Stimulated activated CD4-positive, alpha-beta T cell treated with anti-CD3 and anti-CD28 coated beads, TNF-alpha, amount 100 ng/mL, for 24 hours (primary cell): Measurements from ENCODE around the gene LTV1.

Source experiments
- DNase-seq, 3 experiments: peaks; one replicate each; pipeline ENCODE4 v3.0.0-alpha.2; 2020; ENCODE audit warnings: low read depth in 3 of 3

The LTV1 gene

DNA sequence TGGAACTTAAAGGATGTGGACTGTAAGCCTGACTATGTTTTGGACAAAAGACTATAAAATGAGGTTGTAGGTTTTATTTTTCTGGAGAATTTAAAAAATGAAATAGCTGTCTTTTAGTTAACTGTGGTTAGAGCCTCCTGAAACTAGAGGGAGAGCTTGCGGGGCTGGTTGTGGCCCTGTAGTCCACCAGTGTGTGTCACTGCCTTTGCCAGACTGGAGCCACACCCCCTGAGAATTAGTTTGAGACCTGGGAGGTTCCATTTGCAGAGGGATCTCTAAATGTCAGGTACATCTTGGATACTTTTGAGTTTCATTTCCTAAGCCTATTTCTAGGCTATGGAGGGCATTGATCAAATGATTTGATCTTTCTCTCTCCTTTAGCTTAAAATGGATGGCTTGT lies 42.0 kb downstream of the LTV1 start:
- DNase-seq = no peak

DNA sequence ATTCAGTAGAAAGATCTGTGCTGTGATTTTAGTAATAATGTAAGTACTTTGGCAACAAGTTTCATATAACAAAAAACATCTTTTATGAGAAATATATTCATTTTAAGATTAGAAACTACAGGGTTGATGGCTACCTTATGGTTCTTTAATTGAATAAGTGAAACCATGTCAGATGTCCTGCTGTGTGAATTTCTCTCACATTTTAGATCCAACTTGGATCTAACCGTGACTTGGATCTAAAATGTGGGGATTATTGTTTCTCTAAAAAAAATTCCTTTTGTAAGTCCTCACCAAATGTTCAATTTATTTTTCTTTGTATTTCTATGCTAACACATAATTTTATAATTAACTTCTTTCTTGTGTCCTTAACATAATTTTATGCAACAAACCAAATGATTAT lies 51.5 kb downstream of the LTV1 start:
- no peak for DNase-seq

DNA sequence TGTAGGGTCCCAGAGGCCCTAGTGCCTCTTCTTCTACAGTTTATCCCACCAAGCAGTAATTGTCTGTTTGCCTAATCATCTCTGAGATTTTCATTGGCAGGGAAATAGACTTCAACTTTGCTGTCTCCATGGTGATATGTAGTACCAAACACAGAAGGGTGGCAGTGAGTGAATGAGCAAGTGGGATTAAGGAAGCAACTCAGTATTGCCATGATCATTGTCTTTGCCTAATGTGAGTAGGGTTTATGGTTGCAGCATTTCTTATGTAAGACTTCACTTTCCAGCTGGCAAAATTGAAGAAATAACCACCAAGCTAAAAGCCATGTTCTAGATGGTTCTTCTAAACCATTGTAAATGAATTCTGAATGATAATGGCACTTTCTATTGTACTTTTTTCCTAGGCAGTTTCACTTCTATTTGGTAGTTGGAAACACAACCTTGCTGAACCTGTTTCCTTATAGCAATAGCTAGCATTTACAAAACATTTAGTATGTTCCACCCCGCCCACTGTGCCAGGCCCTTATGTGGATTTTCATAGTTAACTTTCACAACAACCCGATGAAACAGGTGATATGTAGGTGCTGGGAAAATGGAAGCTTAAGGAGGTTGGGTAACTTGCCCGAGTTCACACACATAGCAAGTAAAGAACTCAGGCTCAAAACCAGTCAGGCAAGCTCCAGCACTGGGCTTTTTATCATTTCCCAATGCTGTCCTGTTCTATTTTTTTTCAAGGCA lies 53.2 kb downstream of the LTV1 start:
- DNase-seq = no peak

DNA sequence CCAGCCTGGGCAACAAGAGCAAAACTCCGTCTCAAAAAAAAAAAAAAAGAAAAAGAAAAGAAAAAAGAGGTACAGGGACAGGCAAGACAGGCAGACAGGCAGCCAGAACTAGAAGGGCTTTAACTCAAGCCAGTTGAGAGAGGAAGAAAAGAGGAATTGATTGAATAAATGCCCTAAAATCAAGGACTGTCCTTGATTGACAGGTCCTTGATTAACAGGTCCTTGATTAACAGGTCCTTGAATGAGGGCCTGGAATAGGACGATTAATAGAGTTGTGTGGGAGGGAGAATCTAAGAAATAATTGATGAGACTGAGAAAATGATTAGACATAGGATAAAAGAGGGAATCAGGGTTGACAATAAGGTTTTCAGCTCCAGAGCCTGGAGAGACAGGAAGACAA lies 57.2 kb downstream of the LTV1 start:
- no peak for DNase-seq

DNA sequence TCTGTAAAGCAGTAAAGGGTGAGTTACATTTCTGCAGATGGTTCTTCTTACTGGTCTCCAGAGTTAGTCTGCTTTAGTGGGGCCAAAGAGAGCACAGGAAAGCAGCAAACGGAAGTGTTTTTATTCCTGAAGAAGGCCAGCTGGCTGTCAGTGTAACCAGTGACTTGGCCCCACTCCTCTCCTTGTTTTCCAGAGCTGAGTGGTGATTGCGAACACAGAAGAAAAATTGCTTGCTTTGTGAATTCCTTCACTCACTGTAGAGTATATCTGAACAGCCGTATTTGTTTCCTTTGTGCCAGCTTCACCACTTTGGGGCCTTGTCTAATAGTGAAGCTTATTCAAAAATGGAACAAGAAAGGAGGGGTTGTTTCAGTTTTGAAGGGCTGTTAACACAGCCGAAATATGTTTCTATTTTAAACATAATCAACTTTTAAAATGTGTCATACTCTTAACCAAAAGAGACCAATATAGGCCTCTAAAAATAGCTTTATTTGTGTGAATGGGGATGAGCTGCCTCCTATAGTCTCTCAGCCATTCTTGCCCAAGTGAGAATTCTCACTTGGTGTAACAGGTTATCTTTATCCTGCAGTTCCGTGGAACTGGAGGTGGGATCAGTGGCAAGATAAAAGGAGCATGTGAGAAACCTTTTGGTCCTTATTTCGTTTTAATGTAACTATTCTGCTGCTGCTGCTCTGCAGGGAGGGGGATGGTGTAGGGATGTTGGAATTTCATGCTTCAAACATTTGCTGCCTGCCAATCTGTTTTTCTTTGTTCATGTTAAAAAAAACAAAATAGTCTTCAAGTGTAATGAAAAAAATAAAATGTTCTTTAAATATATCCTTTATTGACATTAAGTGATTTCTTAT lies 59.0 kb downstream of the LTV1 start:
- DNase-seq = no peak

DNA sequence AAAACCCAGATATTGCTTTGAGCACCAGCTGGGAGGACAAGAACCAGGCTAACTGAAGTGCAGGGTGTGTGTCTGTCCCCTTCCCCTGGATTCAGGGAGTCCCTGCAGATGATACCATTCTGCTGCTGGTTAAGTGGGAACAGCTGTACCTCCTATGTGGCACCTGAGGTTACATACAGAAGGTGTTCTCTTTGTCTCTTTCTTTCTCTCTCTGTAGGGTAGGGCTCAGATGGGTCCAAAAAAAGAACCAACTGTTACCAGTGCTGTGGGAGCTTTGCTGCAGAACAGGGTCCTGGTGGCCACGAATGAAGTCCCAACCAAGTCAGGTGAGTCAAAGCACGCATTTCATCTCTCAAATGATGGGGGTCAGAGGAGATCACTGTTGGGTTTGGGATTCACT lies 59.7 kb downstream of the LTV1 start:
- no peak for DNase-seq

DNA sequence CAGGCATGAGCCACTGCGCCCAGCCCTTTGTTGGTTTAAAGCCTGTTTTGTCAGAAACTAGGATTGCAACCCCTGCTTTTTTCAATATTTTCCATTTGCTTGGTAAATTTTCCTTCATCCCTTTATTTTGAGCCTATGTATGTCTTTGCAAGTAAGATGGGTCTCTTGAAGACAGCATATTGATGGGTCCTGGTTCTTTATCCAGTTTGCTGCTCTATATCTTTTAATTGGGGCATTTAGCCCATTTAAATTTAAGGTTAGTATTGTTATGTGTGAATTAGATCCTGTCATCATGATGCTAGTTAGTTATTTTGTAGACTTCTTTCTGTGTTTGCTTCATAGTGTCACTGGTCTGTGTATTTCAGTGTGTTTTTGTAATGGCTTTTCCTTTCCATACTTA lies 67.9 kb downstream of the LTV1 start:
- no peak for DNase-seq

DNA sequence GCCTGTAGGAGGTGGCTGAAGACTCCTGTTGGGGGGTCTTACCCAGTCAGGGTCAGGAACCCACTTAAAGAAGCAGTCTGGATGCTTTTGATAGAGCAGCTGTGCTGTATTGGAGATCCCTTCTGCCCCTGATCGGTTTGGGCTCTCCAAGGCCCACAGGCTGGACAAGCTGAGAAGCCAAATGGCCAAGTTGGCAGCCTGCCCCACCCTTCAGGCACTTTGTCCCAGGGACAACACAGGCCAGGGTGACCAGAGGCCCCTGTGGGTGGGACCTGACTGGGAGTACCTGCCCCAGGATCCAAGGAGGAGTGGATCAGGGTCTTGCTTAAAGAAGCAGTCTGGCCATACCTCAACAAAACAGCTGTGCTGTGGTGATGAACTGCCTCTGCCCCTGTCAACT lies 69.5 kb downstream of the LTV1 start:
- DNase-seq = no peak
